Trophoblast cell (in vitro differentiated cells and primary cell): ENCODE measurements around the gene PGBD5.
"Not testable (repeated sequence)": the region's sequence is repeated elsewhere in the genome, so short reads cannot be mapped to it uniquely, and the experiment has no call there.

Experiments
- DNase-seq, 2 donors: peaks; one replicate each; pipeline ENCODE4 v3.0.0-alpha.2; 2016
- H2AFZ ChIP-seq: 2 replicates; pipeline ENCODE4 v1.6.1; 2013; ENCODE audit warnings: low read length, moderate library complexity, mild to moderate bottlenecking; ENCODE audit not compliant: insufficient read depth, poor library complexity
- H2AK5ac ChIP-seq: 2 replicates; pipeline ENCODE4 v1.6.1; 2013; ENCODE audit warnings: mild to moderate bottlenecking, low read length
- H2BK120ac ChIP-seq: 2 replicates; pipeline ENCODE4 v1.6.1; 2013; ENCODE audit warnings: low read length, mild to moderate bottlenecking, moderate library complexity; ENCODE audit not compliant: insufficient read depth, poor library complexity
- H2BK12ac ChIP-seq: 2 replicates; pipeline ENCODE4 v1.6.1; 2013; ENCODE audit warnings: mild to moderate bottlenecking, low read length, moderate library complexity
- H2BK5ac ChIP-seq: 2 replicates; pipeline ENCODE4 v1.6.1; 2013; ENCODE audit warnings: low read length, low read depth, moderate library complexity, mild to moderate bottlenecking; ENCODE audit not compliant: poor library complexity
- H3K14ac ChIP-seq: 2 replicates; pipeline ENCODE4 v1.6.1; 2013; ENCODE audit warnings: mild to moderate bottlenecking, low read length
- H3K18ac ChIP-seq: 2 replicates; pipeline ENCODE4 v1.6.1; 2013; ENCODE audit warnings: mild to moderate bottlenecking, low read length
- H3K23ac ChIP-seq: 2 replicates; pipeline ENCODE4 v1.6.1; 2013; ENCODE audit warnings: low read length
- H3K27ac ChIP-seq: 2 replicates; pipeline ENCODE4 v1.5.1; 2013; ENCODE audit warnings: low read depth, mild to moderate bottlenecking, inconsistent platforms, low read length, moderate library complexity
- H3K27me3 ChIP-seq: 2 replicates; pipeline ENCODE4 v1.6.1; 2013; ENCODE audit warnings: inconsistent platforms, mild to moderate bottlenecking, low read length, moderate library complexity; ENCODE audit not compliant: insufficient read depth
- H3K36me3 ChIP-seq, 2 experiments: 1 replicate in 1 of 2; 2 replicates in 1 of 2; pipeline ENCODE4 v1.6.1; 2013; ENCODE audit warnings: low read length in 2 of 2, mild to moderate bottlenecking in 2 of 2, moderate library complexity in 1 of 2; ENCODE audit not compliant: insufficient read depth in 2 of 2, control insufficient read depth in 1 of 2
- H3K4ac ChIP-seq: 2 replicates; pipeline ENCODE4 v1.6.1; 2013; ENCODE audit warnings: low read depth, mild to moderate bottlenecking, low read length, moderate library complexity
- H3K4me1 ChIP-seq, 2 experiments: 1 replicate in 1 of 2; 2 replicates in 1 of 2; pipeline ENCODE4 v1.6.1; 2013; ENCODE audit warnings: low read length in 2 of 2, mild to moderate bottlenecking in 2 of 2, moderate library complexity in 1 of 2; ENCODE audit not compliant: insufficient read depth in 2 of 2, control insufficient read depth in 1 of 2
- H3K4me2 ChIP-seq: 2 replicates; pipeline ENCODE4 v1.6.1; 2013; ENCODE audit warnings: inconsistent platforms, mild to moderate bottlenecking, low read length, moderate library complexity
- H3K4me3 ChIP-seq: 2 replicates; pipeline ENCODE4 v1.5.1; 2013; ENCODE audit warnings: mild to moderate bottlenecking, low read depth, low read length, inconsistent platforms
- H3K79me1 ChIP-seq: one replicate; pipeline ENCODE4 v1.6.1; 2013; ENCODE audit warnings: low read length
- H3K79me2 ChIP-seq: 2 replicates; pipeline ENCODE4 v1.6.1; 2013; ENCODE audit warnings: low read length, mild to moderate bottlenecking; ENCODE audit not compliant: control insufficient read depth, insufficient read depth, poor library complexity
- H3K9ac ChIP-seq: 2 replicates; pipeline ENCODE4 v1.6.1; 2013; ENCODE audit warnings: mild to moderate bottlenecking, low read length
- H3K9me3 ChIP-seq: 2 replicates; pipeline ENCODE4 v1.6.1; 2013; ENCODE audit warnings: low read depth, mild to moderate bottlenecking, control low read depth, inconsistent platforms, low read length; ENCODE audit not compliant: insufficient read depth
- H4K12ac ChIP-seq: 2 replicates; pipeline ENCODE4 v1.6.1; 2013; ENCODE audit warnings: low read depth, mild to moderate bottlenecking, low read length, moderate library complexity
- H4K8ac ChIP-seq: 2 replicates; pipeline ENCODE4 v1.6.1; 2013; ENCODE audit warnings: low read depth, mild to moderate bottlenecking, low read length, moderate library complexity
- H4K91ac ChIP-seq: one replicate; pipeline ENCODE4 v1.6.1; 2013; ENCODE audit warnings: low read depth, mild to moderate bottlenecking, low read length, moderate library complexity
- WGBS: extraction: QIAGEN DNeasy Blood & Tissue Kit; methylation state at CpG from one replicate; pipeline ENCODE4 v1.1.7; 2013; ENCODE audit warnings: missing lambda C conversion rate; ENCODE audit not compliant: insufficient read length, insufficient coverage; ENCODE audit errors: extremely low coverage; 5-methylcytosine and 5-hydroxymethylcytosine counted together

Gene PGBD5

GRCh38 chr1:230422221-230422981 lies 3.7 kb downstream of the PGBD5 start:
- peaks cover 2% of the 10 kb centered on the region for H3K9me3 ChIP-seq
- H4K91ac ChIP-seq = no peak overlapping the region
- no peak overlapping the region for H2BK120ac ChIP-seq
- no peak overlapping the region for H3K23ac ChIP-seq
- no peak overlapping the region for H3K9ac ChIP-seq
- no peak overlapping the region for H2BK5ac ChIP-seq
- H2AK5ac ChIP-seq = no peak overlapping the region
- H3K79me1 ChIP-seq = no peaks in the 10 kb centered on the region
- H4K8ac ChIP-seq = no peak overlapping the region
- no peak overlapping the region for H3K27ac ChIP-seq
- no peak overlapping the region for H3K4me3 ChIP-seq
- H3K79me2 ChIP-seq = no peaks in the 10 kb centered on the region
- no peak overlapping the region for H2AFZ ChIP-seq
- DNase-seq = no peak
- no CpG with 5 or more reads among the region's 14 CpGs for WGBS
- H3K4me2 ChIP-seq = no peak overlapping the region
- no peak overlapping the region for H2BK12ac ChIP-seq
- peaks cover 19% of the 10 kb centered on the region for H3K27me3 ChIP-seq
- no peak overlapping the region for H3K18ac ChIP-seq
- H3K36me3 ChIP-seq = no peaks in the 10 kb centered on the region
- H3K4me1 ChIP-seq = peaks cover 0 to 12% of the 10 kb centered on the region in 2 experiments
- no peak overlapping the region for H3K14ac ChIP-seq
- H3K4ac ChIP-seq = no peak overlapping the region
- H4K12ac ChIP-seq = no peak overlapping the region

- no peak overlapping the region for H3K27ac ChIP-seq
- no peaks in the 10 kb centered on the region for H3K79me1 ChIP-seq
- H3K4ac ChIP-seq = no peak overlapping the region
- H4K8ac ChIP-seq = no peak overlapping the region
- H3K4me1 ChIP-seq = peaks cover 0 to 10% of the 10 kb centered on the region in 2 experiments
- H3K27me3 ChIP-seq = peaks cover 15% of the 10 kb centered on the region
- H3K36me3 ChIP-seq = no peaks in the 10 kb centered on the region
- no peak overlapping the region for H3K4me3 ChIP-seq
- no peak overlapping the region for H3K18ac ChIP-seq
- no peak overlapping the region for H4K12ac ChIP-seq
- H2AFZ ChIP-seq = no peak overlapping the region
- H2BK5ac ChIP-seq = no peak overlapping the region
- H3K4me2 ChIP-seq = no peak overlapping the region
- no peak overlapping the region for H4K91ac ChIP-seq
- H3K9ac ChIP-seq = no peak overlapping the region
- peaks cover 2% of the 10 kb centered on the region for H3K9me3 ChIP-seq
- no peak for DNase-seq
- no peak overlapping the region for H2BK120ac ChIP-seq
- no peaks in the 10 kb centered on the region for H3K79me2 ChIP-seq
- no peak overlapping the region for H3K23ac ChIP-seq
- H3K14ac ChIP-seq = no peak overlapping the region
- H2AK5ac ChIP-seq = no peak overlapping the region
- no CpG with 5 or more reads among the region's 1 CpG for WGBS
- no peak overlapping the region for H2BK12ac ChIP-seq
Observed at GRCh38 chr1:230421481-230421880, 4.7 kb downstream of the PGBD5 start.

GRCh38 chr1:230420372-230420771 lies 5.8 kb downstream of the PGBD5 start:
- not testable (repeated sequence) for H3K18ac ChIP-seq, H4K12ac ChIP-seq, H2AK5ac ChIP-seq, H3K23ac ChIP-seq, H3K36me3 ChIP-seq, H3K4ac ChIP-seq, DNase-seq, H3K27ac ChIP-seq, H2BK120ac ChIP-seq, H3K9me3 ChIP-seq, H4K8ac ChIP-seq, H2AFZ ChIP-seq, H2BK12ac ChIP-seq, H2BK5ac ChIP-seq, H3K79me2 ChIP-seq, H3K4me1 ChIP-seq, H3K4me2 ChIP-seq, H3K4me3 ChIP-seq, H3K14ac ChIP-seq, H3K79me1 ChIP-seq, H3K9ac ChIP-seq, H4K91ac ChIP-seq
- H3K27me3 ChIP-seq = peaks cover 12% of the 10 kb centered on the region
- WGBS = no CpG with 5 or more reads among the region's 2 CpGs

- H3K18ac ChIP-seq = no peak overlapping the region
- no peak overlapping the region for H4K8ac ChIP-seq
- no peak overlapping the region for H4K12ac ChIP-seq
- H3K27ac ChIP-seq = no peak overlapping the region
- DNase-seq = no peak
- no CpG with 5 or more reads among the region's 7 CpGs for WGBS
- no peak overlapping the region for H2BK120ac ChIP-seq
- no peak overlapping the region for H3K23ac ChIP-seq
- H2AFZ ChIP-seq = no peak overlapping the region
- H2BK12ac ChIP-seq = no peak overlapping the region
- H3K4ac ChIP-seq = no peak overlapping the region
- H3K4me1 ChIP-seq = no peaks in the 10 kb centered on the region
- no peaks in the 10 kb centered on the region for H3K9me3 ChIP-seq
- no peak overlapping the region for H2BK5ac ChIP-seq
- H3K27me3 ChIP-seq = no peaks in the 10 kb centered on the region
- no peak overlapping the region for H2AK5ac ChIP-seq
- H3K79me2 ChIP-seq = no peaks in the 10 kb centered on the region
- no peak overlapping the region for H3K14ac ChIP-seq
- H3K9ac ChIP-seq = no peak overlapping the region
- H3K4me3 ChIP-seq = no peak overlapping the region
- no peaks in the 10 kb centered on the region for H3K79me1 ChIP-seq
- H3K36me3 ChIP-seq = no peaks in the 10 kb centered on the region
- H3K4me2 ChIP-seq = no peak overlapping the region
- no peak overlapping the region for H4K91ac ChIP-seq
Observed at GRCh38 chr1:230416430-230416829, 9.7 kb downstream of the PGBD5 start.
